HUDEP-2 (cell line): Measurements from ENCODE around the gene GPR108.
"Not testable (repeated sequence)": the region's sequence is repeated elsewhere in the genome, so short reads cannot be mapped to it uniquely, and the experiment has no call there.

Experiments used
- DNase-seq, 76 experiments: peaks; one replicate each; lab custom pipeline; 2025; ENCODE audit not compliant: unreplicated experiment in 76 of 76; lab: John Stamatoyannopoulos, UW

GPR108 gene

GRCh38 chr19:6737284-6737872 lies at the start of gene GPR108:
GPR108 (minus strand) TSS chr19:6737580; CDS start chr19:6737576, 4 bp downstream.
- peak; percentile 40 to 100 (median 100) for DNase-seq

- DNase-seq, result peak in 1 of 76 experiments; percentile 15
These were observed 41.8 kb upstream of the GPR108 start for GRCh38 chr19:6779206-6779605.

- DNase-seq, result peak in 4 of 76 experiments; percentile 7 to 31 (median 13)
These were observed 41.0 kb upstream of the GPR108 start for GRCh38 chr19:6778386-6778785.

GRCh38 chr19:6777434-6777833 lies 40.1 kb upstream of the GPR108 start:
- DNase-seq, result no peak

- DNase-seq, result no peak
These were observed 39.6 kb upstream of the GPR108 start for GRCh38 chr19:6776999-6777398.

GRCh38 chr19:6776045-6776444 lies 38.7 kb upstream of the GPR108 start:
- DNase-seq, result not testable (repeated sequence)

- DNase-seq, result peak in 4 of 76 experiments; percentile 14 to 27 (median 22)
These were observed 37.7 kb upstream of the GPR108 start for GRCh38 chr19:6774821-6775707.

- DNase-seq, result peak in 1 of 76 experiments; percentile 12
These were observed 36.0 kb upstream of the GPR108 start for GRCh38 chr19:6773323-6773931.

GRCh38 chr19:6772866-6773322 lies 35.5 kb upstream of the GPR108 start:
- DNase-seq, result no peak

GRCh38 chr19:6772028-6772865 lies 34.9 kb upstream of the GPR108 start, which contains the start of gene VAV1:
VAV1 (plus strand) TSS chr19:6772708; CDS start chr19:6772808, 100 bp downstream.
- DNase-seq, result peak in 61 of 76 experiments; percentile 9 to 82 (median 59)

GRCh38 chr19:6771648-6772027 lies 34.3 kb upstream of the GPR108 start:
- DNase-seq, result not testable (repeated sequence)

- peak in 22 of 76 experiments; percentile 7 to 60 (median 34) for DNase-seq
These were observed 31.7 kb upstream of the GPR108 start for GRCh38 chr19:6769006-6769619.

- no peak for DNase-seq
These were observed 30.9 kb upstream of the GPR108 start for GRCh38 chr19:6768236-6768785.

- peak in 73 of 76 experiments; percentile 32 to 95 (median 87) for DNase-seq
These were observed 30.2 kb upstream of the GPR108 start, which contains the start of gene SH2D3A for GRCh38 chr19:6767357-6768235. SH2D3A (minus strand) TSS chr19:6767435; CDS start chr19:6763748, 3,687 bp downstream.

- no peak for DNase-seq
These were observed 29.6 kb upstream of the GPR108 start for GRCh38 chr19:6767081-6767356.

GRCh38 chr19:6766357-6767080 lies 29.1 kb upstream of the GPR108 start:
- peak in 1 of 76 experiments; percentile 17 for DNase-seq

GRCh38 chr19:6765738-6766356 lies 28.5 kb upstream of the GPR108 start:
- no peak for DNase-seq
